ENCODE results near the gene BSG.

The BSG gene

DNA sequence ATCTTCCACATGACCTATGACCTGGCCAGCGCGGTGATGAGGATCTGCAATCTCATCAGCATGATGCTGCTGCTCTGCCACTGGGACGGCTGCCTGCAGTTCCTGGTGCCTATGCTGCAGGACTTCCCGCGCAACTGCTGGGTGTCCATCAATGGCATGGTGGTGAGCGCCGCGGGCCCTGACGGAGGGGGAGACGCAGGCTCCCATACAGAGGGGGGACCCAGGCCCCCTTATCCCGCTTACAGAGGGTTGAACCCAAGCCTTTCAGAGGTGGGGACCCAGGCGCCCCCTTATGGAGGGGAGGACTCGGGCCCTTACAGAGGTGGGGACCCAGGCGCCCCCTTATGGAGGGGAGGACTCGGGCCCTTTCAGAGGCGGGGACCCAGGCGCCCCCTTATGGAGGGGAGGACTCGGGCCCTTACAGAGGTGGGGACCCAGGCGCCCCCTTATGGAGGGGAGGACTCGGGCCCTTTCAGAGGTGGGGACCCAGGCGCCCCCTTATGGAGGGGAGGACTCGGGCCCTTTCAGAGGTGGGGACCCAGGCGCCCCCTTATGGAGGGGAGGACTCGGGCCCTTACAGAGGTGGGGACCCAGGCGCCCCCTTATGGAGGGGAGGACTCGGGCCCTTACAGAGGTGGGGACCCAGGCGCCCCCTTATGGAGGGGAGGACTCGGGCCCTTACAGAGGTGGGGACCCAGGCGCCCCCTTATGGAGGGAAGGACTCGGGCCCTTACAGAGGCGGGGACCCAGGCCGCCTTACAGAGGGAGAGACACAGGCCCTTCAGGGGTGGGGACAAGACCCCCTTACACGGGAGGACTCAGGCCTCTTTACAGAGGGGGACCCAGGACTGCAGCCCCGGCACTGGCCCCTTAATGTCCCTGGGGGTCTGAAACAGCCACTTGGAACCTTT, 32.9 kb downstream of the BSG start:
- peak in 1 of 6 experiments; percentile 34 for DNase-seq

GRCh38 chr19:607301-608154, 35.1 kb downstream of the BSG start:
- no peak for DNase-seq

- no peak for DNase-seq
Observed at GRCh38 chr19:608155-609003, 36.0 kb downstream of the BSG start.

- DNase-seq: no peak
Observed at GRCh38 chr19:609004-609346, 36.6 kb downstream of the BSG start.

DNA sequence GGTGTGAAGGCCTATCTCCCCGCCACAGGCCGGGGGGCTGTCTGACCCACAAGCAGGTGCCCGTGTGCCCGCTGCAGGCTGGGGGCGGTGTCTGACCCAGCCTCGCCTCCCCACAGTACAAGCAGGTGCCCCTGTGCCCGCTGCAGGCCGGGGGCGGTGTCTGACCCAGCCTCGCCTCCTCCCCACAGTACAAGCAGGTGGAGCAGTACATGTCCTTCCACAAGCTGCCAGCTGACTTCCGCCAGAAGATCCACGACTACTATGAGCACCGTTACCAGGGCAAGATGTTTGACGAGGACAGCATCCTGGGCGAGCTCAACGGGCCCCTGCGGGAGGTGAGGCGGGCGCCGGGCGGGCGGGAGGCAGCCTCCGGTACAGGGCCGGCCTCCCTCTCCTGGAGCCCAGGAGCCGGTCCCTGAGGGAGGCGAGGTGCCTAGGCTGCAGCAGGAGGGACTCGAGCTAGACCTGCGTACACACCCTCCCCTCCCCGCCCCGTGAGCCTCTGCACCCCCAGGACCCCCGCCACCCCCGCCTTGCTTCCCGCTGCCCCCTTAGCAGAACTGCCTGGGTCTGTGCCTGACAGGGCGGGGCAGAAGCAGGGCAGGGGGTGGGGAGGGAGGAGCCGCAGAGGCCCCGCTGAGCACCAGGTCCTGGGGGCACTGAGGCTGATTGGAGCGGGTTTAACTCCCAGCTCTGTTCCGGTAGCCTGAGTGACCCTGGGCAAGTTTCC, 37.8 kb downstream of the BSG start:
- DNase-seq: peak in 4 of 6 experiments; percentile 16 to 37 (median 30)

- DNase-seq: peak; percentile 43 to 73 (median 56)
Observed at GRCh38 chr19:610801-611480, 38.5 kb downstream of the BSG start.

- no peak for DNase-seq
Observed at GRCh38 chr19:611481-611868, 39.1 kb downstream of the BSG start.

GRCh38 chr19:612941-613340, 40.5 kb downstream of the BSG start:
- no peak for DNase-seq

- DNase-seq: no peak
Observed at GRCh38 chr19:613732-614567, 41.6 kb downstream of the BSG start.

GRCh38 chr19:615619-616018, 43.2 kb downstream of the BSG start:
- no peak for DNase-seq

GRCh38 chr19:616062-616700, 43.8 kb downstream of the BSG start:
- DNase-seq: no peak

DNA sequence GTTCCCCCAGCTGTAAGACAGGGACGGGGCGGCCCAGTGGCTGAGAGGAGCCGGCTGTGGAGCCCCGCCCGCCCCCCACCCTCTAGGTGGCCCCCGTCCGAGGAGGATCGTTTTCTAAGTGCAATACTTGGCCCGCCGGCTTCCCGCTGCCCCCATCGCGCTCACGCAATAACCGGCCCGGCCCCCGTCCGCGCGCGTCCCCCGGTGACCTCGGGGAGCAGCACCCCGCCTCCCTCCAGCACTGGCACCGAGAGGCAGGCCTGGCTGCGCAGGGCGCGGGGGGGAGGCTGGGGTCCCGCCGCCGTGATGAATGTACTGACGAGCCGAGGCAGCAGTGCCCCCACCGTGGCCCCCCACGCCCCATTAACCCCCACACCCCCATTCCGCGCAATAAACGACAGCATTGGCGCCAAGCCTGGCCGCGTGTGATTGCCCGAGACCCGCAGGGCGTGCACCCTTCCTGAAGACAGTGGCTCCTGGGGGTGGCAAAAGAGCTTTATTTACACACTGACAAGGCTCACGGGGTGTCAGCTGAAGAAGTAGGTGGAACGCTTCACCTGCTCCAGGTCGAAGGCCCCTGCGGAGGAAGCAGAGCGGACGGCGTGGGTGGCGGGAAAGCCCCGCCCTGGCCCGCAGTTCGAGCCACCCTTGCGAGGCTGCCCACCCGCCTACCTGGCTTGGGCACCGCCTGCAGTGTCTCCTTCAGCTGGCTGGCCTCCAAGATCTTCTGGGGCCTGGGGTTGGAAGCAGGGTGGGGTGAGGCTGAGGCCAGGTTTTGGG, 44.5 kb downstream of the BSG start:
- no peak for DNase-seq

GRCh38 chr19:617551-618246, 45.3 kb downstream of the BSG start:
- DNase-seq: no peak

DNA sequence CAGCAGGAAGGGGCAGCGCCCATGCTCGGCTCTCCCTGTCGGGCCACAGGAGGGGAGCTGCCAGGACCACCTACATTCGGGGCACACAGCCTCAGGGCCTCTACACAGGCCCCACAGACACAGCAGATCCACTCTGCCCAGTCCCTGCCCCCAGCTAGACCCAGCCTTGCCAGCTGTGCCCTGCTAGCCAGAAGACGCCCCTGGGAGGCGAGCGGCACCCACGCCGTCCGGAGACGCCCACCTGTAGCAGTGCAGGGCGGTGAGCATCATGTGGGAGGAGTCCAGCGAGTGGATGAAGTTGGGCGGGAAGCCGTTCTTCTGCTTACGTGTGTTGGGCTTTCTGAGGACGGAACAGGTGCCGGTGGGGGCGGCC, 45.8 kb downstream of the BSG start:
- DNase-seq: no peak

- DNase-seq: no peak
Observed at GRCh38 chr19:618674-619285, 46.4 kb downstream of the BSG start.

DNA sequence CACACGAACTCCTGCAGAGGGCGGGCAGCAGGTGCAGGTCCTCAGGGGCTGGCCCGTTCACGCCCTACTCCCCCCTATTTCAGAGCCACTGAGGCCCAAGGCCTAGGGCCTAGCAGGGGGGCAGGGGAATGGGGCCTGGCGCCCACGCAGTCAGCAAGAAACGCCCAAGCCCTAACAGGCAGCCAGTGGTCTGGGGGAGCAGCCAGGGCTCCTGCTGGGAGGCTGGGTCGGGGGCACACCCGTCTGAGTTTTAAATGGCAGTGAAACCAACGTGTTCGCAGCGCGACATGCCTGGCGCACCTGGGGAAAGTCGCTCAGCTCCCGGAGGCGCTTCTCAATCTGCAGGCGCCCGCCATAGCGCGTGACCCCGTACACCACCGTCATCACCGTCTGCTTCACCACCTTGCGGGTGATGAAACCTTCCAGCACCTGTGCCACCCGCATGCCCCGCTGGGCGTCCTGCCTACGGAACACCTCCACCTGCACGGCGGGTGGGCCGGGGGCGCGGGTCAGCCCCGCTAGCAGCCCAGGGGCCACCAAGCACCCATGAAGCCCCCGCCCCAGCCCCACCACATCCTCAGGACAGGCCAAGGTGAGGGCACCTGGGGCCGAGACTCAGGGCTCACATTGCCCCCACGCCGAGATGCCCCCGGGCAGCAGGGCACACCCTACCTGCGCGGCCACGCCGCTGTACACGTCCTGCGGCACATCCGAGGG, 47.0 kb downstream of the BSG start:
- no peak for DNase-seq

- DNase-seq: no peak
Observed at GRCh38 chr19:620166-620862, 47.9 kb downstream of the BSG start.
